Measurements from ENCODE around the gene PSEN1. TPM values are rescaled to one million over a fixed set of nuclear protein-coding genes. Genes with fewer than 3 reads are reported as not detected.

Gene PSEN1
- total and polyA plus RNA-seq, 10 of the 15 experiments (the other 5 are each of a cell fraction or from before 2014, with no cell fraction given): 8.9 to 32.3 (median 21.8) TPM

- ATAC-seq (no peak), DNase-seq (ENCODE audit: low read depth, low spot score) (no peak), FAIRE-seq (no peak)
- Histone ChIP-seq H3K9me3 (replicated peaks; ENCODE audit: control insufficient read depth, insufficient read depth, low read length) (no peaks in the 10 kb centered on the region), H3K4me3 (no peak overlapping the region), H3K79me2 (ENCODE audit: control insufficient read depth, insufficient read depth, low read length) (no peaks in the 10 kb centered on the region), H3K27ac (ENCODE audit: control insufficient read depth, insufficient read depth) (no peak overlapping the region), H3K4me1 (ENCODE audit: control insufficient read depth, insufficient read depth, low read length) (no peaks in the 10 kb centered on the region), H4K20me1 (ENCODE audit: control insufficient read depth, insufficient read depth) (no peaks in the 10 kb centered on the region), H3K4me2 (ENCODE audit: control insufficient read depth, insufficient read depth) (no peak overlapping the region), H2AFZ (ENCODE audit: control insufficient read depth, low read depth, low read length) (no peak overlapping the region), H3K27me3 (replicated peaks in 1 of 2; ENCODE audit: control insufficient read depth in 2 of 2, insufficient read depth in 2 of 2, low read length in 1 of 2) (no peaks in the 10 kb centered on the region), H3K36me3 (ENCODE audit: control insufficient read depth in 2 of 2, insufficient read depth in 2 of 2, low read length in 1 of 2) (peaks cover 11 to 23% of the 10 kb centered on the region in 2 experiments), H3K9ac (ENCODE audit: control insufficient read depth, insufficient read depth, low read length) (no peak overlapping the region)
- TF ChIP-seq E2F4 (IDR thresholded peaks at IDR 0.05; ENCODE audit: low read depth, low read length) (no peak), TBL1XR1 (IDR thresholded peaks at IDR 0.05; ENCODE audit: low read depth, low read length) (no peak), MEF2B (IDR thresholded peaks at IDR 0.05; ENCODE audit: partially characterized antibody, poor library complexity, severe bottlenecking) (no peak), MAX (IDR thresholded peaks at IDR 0.05; ENCODE audit: low read depth, low read length) (no peak)
- ChIA-PET RAD21 (ENCODE audit: unreplicated experiment) (no interaction called here), SMC1A (ENCODE audit: uncharacterized antibody, unreplicated experiment) (no interaction called here), CTCF (no interaction called here), POLR2A (no interaction called here)
- intact Hi-C loops (cut with micrococcal nuclease; ENCODE audit: unreplicated experiment) (no loop called here), in situ Hi-C loops (cut with MboI) (loop anchor here (5.0 kb wide), 1 partner anchor 306 kb away; no protein-coding TSS in a partner anchor)
- BruUV-seq (replicated peaks): no TSS peak
- WGBS (ENCODE audit: insufficient coverage, insufficient replicate concordance, low lambda C conversion rate, missing lambda C conversion rate): 100% methylated on average over 1 of the region's 1 CpG
These were observed 30.1 kb downstream of the PSEN1 start for GRCh38 chr14:73166399-73166798.

- Histone ChIP-seq H3K27me3 (replicated peaks in 1 of 2; ENCODE audit: control insufficient read depth in 2 of 2, insufficient read depth in 2 of 2, low read length in 1 of 2) (no peaks in the 10 kb centered on the region), H3K79me2 (ENCODE audit: control insufficient read depth, insufficient read depth, low read length) (no peaks in the 10 kb centered on the region), H2AFZ (ENCODE audit: control insufficient read depth, low read depth, low read length) (no peak overlapping the region), H3K36me3 (ENCODE audit: control insufficient read depth in 2 of 2, insufficient read depth in 2 of 2, low read length in 1 of 2) (peaks cover 8 to 29% of the 10 kb centered on the region in 2 experiments), H3K9me3 (replicated peaks; ENCODE audit: control insufficient read depth, insufficient read depth, low read length) (no peaks in the 10 kb centered on the region), H3K4me1 (ENCODE audit: control insufficient read depth, insufficient read depth, low read length) (no peaks in the 10 kb centered on the region), H3K4me3 (no peak overlapping the region), H3K9ac (ENCODE audit: control insufficient read depth, insufficient read depth, low read length) (no peak overlapping the region), H3K27ac (ENCODE audit: control insufficient read depth, insufficient read depth) (no peak overlapping the region), H3K4me2 (ENCODE audit: control insufficient read depth, insufficient read depth) (no peak overlapping the region), H4K20me1 (ENCODE audit: control insufficient read depth, insufficient read depth) (no peaks in the 10 kb centered on the region)
- intact Hi-C loops (cut with micrococcal nuclease; ENCODE audit: unreplicated experiment): no loop called here
- DNase-seq (ENCODE audit: low read depth, low spot score) (no peak), FAIRE-seq (no peak), ATAC-seq (no peak)
- POLR2A ChIA-PET: interaction anchor here (0.7 to 1.0 kb wide), 2 partner anchors 41 to 104 kb away, joined by 4 to 7 read pairs; no protein-coding TSS in a partner anchor
- CTCF ChIA-PET: interaction anchor here (0.5 to 0.9 kb wide), 3 partner anchors 74 to 653 kb away, joined by 3 read pairs; no protein-coding TSS in a partner anchor
- SMC1A ChIA-PET (ENCODE audit: uncharacterized antibody, unreplicated experiment): interaction anchor here (0.6 kb wide), 1 partner anchor 304 kb away, joined by 3 read pairs; no protein-coding TSS in a partner anchor
- no TSS peak for BruUV-seq (replicated peaks)
- RAD21 ChIA-PET (ENCODE audit: unreplicated experiment): interaction anchor here (1.0 kb wide), 1 partner anchor 465 kb away, joined by 4 read pairs; no protein-coding TSS in a partner anchor
- in situ Hi-C loops (cut with MboI): loop anchor here (5.0 kb wide), 1 partner anchor 305 kb away; no protein-coding TSS in a partner anchor
- 79% methylated on average over 3 of the region's 4 CpGs for WGBS (ENCODE audit: insufficient coverage, insufficient replicate concordance, low lambda C conversion rate, missing lambda C conversion rate)
- TF ChIP-seq POLR2AphosphoS5 (IDR thresholded peaks at IDR 0.05; ENCODE audit: low read length) (no peak), ZSCAN29 (IDR thresholded peaks at IDR 0.05) (no peak), IRF5 (IDR thresholded peaks at IDR 0.05; ENCODE audit: borderline replicate concordance) (no peak), CHD1 (IDR thresholded peaks at IDR 0.05; ENCODE audit: low read depth, low read length) (no peak), FOXM1 (IDR thresholded peaks at IDR 0.05; ENCODE audit: low read depth, low read length) (no peak), BRCA1 (IDR thresholded peaks at IDR 0.05; ENCODE audit: low read depth, low read length) (no peak), CEBPB (IDR thresholded peaks at IDR 0.05; ENCODE audit: borderline replicate concordance in 1 of 2, low read depth in 2 of 2, low read length in 2 of 2) (no peak)
These were observed 31.4 kb downstream of the PSEN1 start for GRCh38 chr14:73167727-73168126.

Data from GM12878 (cell line).